Measurements from ENCODE around the gene STK10. TPM values are rescaled to one million over a fixed set of nuclear protein-coding genes. Genes with fewer than 3 reads are reported as not detected.

STK10 gene
- total and polyA plus RNA-seq, 3 donors from 2014 or later, result 48.8 to 148 (median 142) TPM

DNA sequence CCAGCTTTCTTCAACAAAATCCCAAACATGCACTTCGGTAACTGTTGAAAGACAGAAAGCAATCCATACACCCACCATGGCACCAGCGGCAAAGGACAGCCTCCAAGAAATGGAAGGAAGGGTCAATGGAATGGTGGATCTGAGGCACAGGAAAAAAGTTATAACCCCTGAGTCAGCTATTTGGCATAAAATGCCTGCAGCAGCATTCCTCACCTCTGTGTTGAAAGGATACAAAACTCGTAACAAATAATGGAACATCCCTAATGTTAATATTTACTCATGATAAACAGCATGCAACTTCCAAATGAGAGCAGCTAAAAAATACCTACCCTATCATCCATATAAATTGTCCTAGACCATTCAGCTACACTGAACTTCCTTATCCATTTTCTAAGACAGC is 191.0 kb downstream of the STK10 start:
- peaks cover 11% of the 10 kb centered on the region for H3K4me1 ChIP-seq
- H3K27ac ChIP-seq, result no peak overlapping the region
- no peaks in the 10 kb centered on the region for H3K27me3 ChIP-seq
- TF ChIP-seq POLR2A (IDR thresholded peaks at IDR 0.05), result no peak
- TF ChIP-seq, protein P1, sequence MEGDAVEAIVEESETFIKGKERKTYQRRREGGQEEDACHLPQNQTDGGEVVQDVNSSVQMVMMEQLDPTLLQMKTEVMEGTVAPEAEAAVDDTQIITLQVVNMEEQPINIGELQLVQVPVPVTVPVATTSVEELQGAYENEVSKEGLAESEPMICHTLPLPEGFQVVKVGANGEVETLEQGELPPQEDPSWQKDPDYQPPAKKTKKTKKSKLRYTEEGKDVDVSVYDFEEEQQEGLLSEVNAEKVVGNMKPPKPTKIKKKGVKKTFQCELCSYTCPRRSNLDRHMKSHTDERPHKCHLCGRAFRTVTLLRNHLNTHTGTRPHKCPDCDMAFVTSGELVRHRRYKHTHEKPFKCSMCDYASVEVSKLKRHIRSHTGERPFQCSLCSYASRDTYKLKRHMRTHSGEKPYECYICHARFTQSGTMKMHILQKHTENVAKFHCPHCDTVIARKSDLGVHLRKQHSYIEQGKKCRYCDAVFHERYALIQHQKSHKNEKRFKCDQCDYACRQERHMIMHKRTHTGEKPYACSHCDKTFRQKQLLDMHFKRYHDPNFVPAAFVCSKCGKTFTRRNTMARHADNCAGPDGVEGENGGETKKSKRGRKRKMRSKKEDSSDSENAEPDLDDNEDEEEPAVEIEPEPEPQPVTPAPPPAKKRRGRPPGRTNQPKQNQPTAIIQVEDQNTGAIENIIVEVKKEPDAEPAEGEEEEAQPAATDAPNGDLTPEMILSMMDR (IDR thresholded peaks at IDR 0.05), result no peak
- no peak for DNase-seq
- no peaks in the 10 kb centered on the region for H3K9me3 ChIP-seq
- intact Hi-C loops (cut with DNase I; ENCODE audit: low total_unique reads), result no loop called here
- 75 to 80% methylated on average over 3 of the region's 3 CpGs for WGBS, 2 donors
- H3K36me3 ChIP-seq (ENCODE audit: low read depth, missing control alignments), result no peaks in the 10 kb centered on the region
- no peak overlapping the region for H3K4me3 ChIP-seq

DNA sequence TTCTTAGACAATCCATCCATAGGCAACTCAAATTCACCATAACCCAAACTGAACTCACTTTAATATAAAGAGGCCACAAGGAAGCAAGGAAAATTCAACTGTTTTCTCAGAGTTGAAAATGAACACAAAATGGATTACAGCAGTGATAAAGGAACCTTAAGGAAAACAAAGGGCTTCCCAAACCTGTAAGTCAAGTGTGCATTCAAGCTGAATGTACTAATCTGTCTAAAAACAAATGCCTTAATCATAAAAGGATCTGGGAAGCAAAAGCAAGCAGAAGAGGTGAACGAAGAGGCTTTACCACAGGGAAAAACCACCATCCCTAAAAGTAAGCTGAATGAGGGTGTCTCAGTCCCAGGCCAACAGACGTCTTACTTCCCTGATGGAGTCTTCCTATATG is 195.2 kb downstream of the STK10 start:
- Histone ChIP-seq H3K9me3 (no peaks in the 10 kb centered on the region), H3K36me3 (ENCODE audit: low read depth, missing control alignments) (no peaks in the 10 kb centered on the region), H3K4me1 (peaks cover 6% of the 10 kb centered on the region), H3K4me3 (no peak overlapping the region), H3K27ac (no peak overlapping the region), H3K27me3 (no peaks in the 10 kb centered on the region)
- intact Hi-C loops (cut with DNase I; ENCODE audit: low total_unique reads), result no loop called here
- 86 to 88% methylated on average over 2 of the region's 2 CpGs for WGBS, 2 donors
- DNase-seq, result no peak
- TF ChIP-seq POLR2A (IDR thresholded peaks at IDR 0.05), result no peak

DNA sequence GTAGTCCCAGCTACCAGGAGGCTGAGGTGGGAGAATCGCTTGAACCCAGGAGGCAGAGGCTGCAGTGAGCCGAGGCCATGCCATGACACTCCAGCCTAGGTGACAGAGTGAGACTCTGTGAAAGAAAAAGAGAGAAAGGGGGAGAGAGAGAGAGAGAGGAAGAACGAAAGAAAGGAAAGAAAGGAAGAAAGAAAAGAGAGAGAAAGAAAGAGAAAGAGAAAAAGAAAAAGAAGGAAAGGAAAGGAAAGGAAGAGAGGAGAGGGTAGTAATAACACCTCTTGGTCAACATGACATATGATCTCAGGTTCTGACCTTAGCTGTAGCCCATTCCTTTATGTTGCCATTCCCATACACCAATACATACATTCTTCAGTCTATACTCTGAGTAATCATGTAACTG is 195.7 kb downstream of the STK10 start:
- Histone ChIP-seq H3K27ac (no peak overlapping the region), H3K36me3 (ENCODE audit: low read depth, missing control alignments) (no peaks in the 10 kb centered on the region), H3K4me1 (peaks cover 6% of the 10 kb centered on the region), H3K27me3 (no peaks in the 10 kb centered on the region), H3K9me3 (no peaks in the 10 kb centered on the region), H3K4me3 (no peak overlapping the region)
- intact Hi-C loops (cut with DNase I; ENCODE audit: low total_unique reads), result no loop called here
- DNase-seq, result no peak
- 84 to 96% methylated on average over 3 of the region's 3 CpGs for WGBS, 2 donors
- TF ChIP-seq, protein P1 (IDR thresholded peaks at IDR 0.05), result no peak
- no peak for TF ChIP-seq POLR2A (IDR thresholded peaks at IDR 0.05)

Other genes with a start within 250 kb of the STK10 start
- gene FBXW11, start 181.6 kb downstream of the STK10 start, total RNA-seq, result 10 to 100 TPM; 60.6 to 61.8 TPM
- gene FBXW11, start 181.6 kb downstream of the STK10 start, polyA plus RNA-seq (ENCODE audit: insufficient read depth, low read depth, low replicate concordance), result 46.3 TPM
- gene EFCAB9, start 5.9 kb upstream of the STK10 start, total RNA-seq, result 1 to 10 TPM; 5.5 to 5.7 TPM
- gene EFCAB9, start 5.9 kb upstream of the STK10 start, polyA plus RNA-seq (ENCODE audit: insufficient read depth, low read depth, low replicate concordance), result 11.7 TPM
- 10 to 100 TPM; 41.2 to 51.8 TPM for gene UBTD2, start 95.5 kb upstream of the STK10 start, total RNA-seq
- gene UBTD2, start 95.5 kb upstream of the STK10 start, polyA plus RNA-seq (ENCODE audit: insufficient read depth, low read depth, low replicate concordance), result 53.9 TPM